HEK293 (cell line): ENCODE measurements around the gene CAMK2G.

Experiments
- BCL11A ChIP-seq: fragments of 450-650 bp; formaldehyde crosslinking; IDR thresholded peaks from 2 replicates; pipeline ENCODE4 v1.5.1; 2016; ENCODE audit warnings: low read depth, missing biosample characterization, missing genetic modification characterization
- KLF16 ChIP-seq: fragments of 450-650 bp; formaldehyde crosslinking; IDR thresholded peaks from 2 replicates; pipeline ENCODE4 v1.5.1; 2017; ENCODE audit warnings: missing biosample characterization, missing genetic modification characterization
- MEIS1 ChIP-seq: sonication (generic); formaldehyde crosslinking; IDR thresholded peaks from 2 replicates; pipeline ENCODE4 v1.8.1; 2022; ENCODE audit warnings: missing genetic modification reagents, mild to moderate bottlenecking, borderline replicate concordance
- PRDM4 ChIP-seq: fragments of 450-650 bp; formaldehyde crosslinking; IDR thresholded peaks from 2 replicates; pipeline ENCODE4 v1.5.1; 2017; ENCODE audit warnings: missing biosample characterization, missing genetic modification characterization
- REST ChIP-seq: fragments of 450-650 bp; formaldehyde crosslinking; IDR thresholded peaks from 2 replicates; pipeline ENCODE4 v1.5.1; 2016; ENCODE audit warnings: missing biosample characterization, missing genetic modification characterization
- SP3 ChIP-seq: fragments of 450-650 bp; formaldehyde crosslinking; IDR thresholded peaks from 2 replicates; pipeline ENCODE4 v1.5.1; 2016; ENCODE audit warnings: missing biosample characterization, missing genetic modification characterization
- WT1 ChIP-seq: fragments of 450-650 bp; formaldehyde crosslinking; IDR thresholded peaks from 2 replicates; pipeline ENCODE4 v1.5.1; 2016; ENCODE audit warnings: missing biosample characterization, missing genetic modification characterization
- YY1 ChIP-seq: fragments of 450-650 bp; formaldehyde crosslinking; IDR thresholded peaks from 2 replicates; pipeline ENCODE4 v1.5.1; 2018; ENCODE audit warnings: missing biosample characterization, missing genetic modification characterization
- YY2 ChIP-seq: fragments of 450-650 bp; formaldehyde crosslinking; IDR thresholded peaks from 2 replicates; pipeline ENCODE4 v1.5.1; 2016; ENCODE audit warnings: missing biosample characterization, missing genetic modification characterization
- ZBTB17 ChIP-seq: fragments of 450-650 bp; formaldehyde crosslinking; IDR thresholded peaks from 2 replicates; pipeline ENCODE4 v1.5.1; 2016; ENCODE audit warnings: missing biosample characterization, missing genetic modification characterization
- ZBTB21 ChIP-seq: fragments of 450-650 bp; formaldehyde crosslinking; IDR thresholded peaks from 2 replicates; pipeline ENCODE4 v1.5.1; 2017; ENCODE audit warnings: missing biosample characterization, missing genetic modification characterization
- ZBTB6 ChIP-seq: fragments of 450-650 bp; formaldehyde crosslinking; IDR thresholded peaks from 2 replicates; pipeline ENCODE4 v1.5.1; 2017; ENCODE audit warnings: missing biosample characterization, missing genetic modification characterization
- ZNF202 ChIP-seq: fragments of 450-650 bp; formaldehyde crosslinking; IDR thresholded peaks from 2 replicates; pipeline ENCODE4 v1.5.1; 2016; ENCODE audit warnings: missing biosample characterization, missing genetic modification characterization, borderline replicate concordance
- ZNF24 ChIP-seq: fragments of 450-650 bp; formaldehyde crosslinking; IDR thresholded peaks from 2 replicates; pipeline ENCODE4 v1.5.1; 2016; ENCODE audit warnings: missing biosample characterization, missing genetic modification characterization
- ZNF335 ChIP-seq: fragments of 450-650 bp; formaldehyde crosslinking; conservative IDR thresholded peaks from 2 replicates; pipeline ENCODE4 v1.5.1; 2016; ENCODE audit warnings: missing biosample characterization, missing genetic modification characterization
- ZNF394 ChIP-seq: fragments of 450-650 bp; formaldehyde crosslinking; IDR thresholded peaks from 2 replicates; pipeline ENCODE4 v1.5.1; 2016; ENCODE audit warnings: missing biosample characterization, missing genetic modification characterization, mild to moderate bottlenecking, moderate library complexity, borderline replicate concordance
- ZNF404 ChIP-seq: fragments of 450-650 bp; formaldehyde crosslinking; IDR thresholded peaks from 2 replicates; pipeline ENCODE4 v1.5.1; 2017; ENCODE audit warnings: missing biosample characterization, missing genetic modification characterization
- ZNF423 ChIP-seq: fragments of 450-650 bp; formaldehyde crosslinking; IDR thresholded peaks from 2 replicates; pipeline ENCODE4 v1.5.1; 2016; ENCODE audit warnings: missing biosample characterization, missing genetic modification characterization
- ZNF426 ChIP-seq: fragments of 450-650 bp; formaldehyde crosslinking; IDR thresholded peaks from 2 replicates; pipeline ENCODE4 v1.5.1; 2017; ENCODE audit warnings: missing biosample characterization, missing genetic modification characterization, mild to moderate bottlenecking, inconsistent platforms, moderate library complexity
- ZNF501 ChIP-seq: fragments of 450-650 bp; formaldehyde crosslinking; IDR thresholded peaks from 2 replicates; pipeline ENCODE4 v1.5.1; 2016; ENCODE audit warnings: missing biosample characterization, missing genetic modification characterization
- ZNF510 ChIP-seq: fragments of 450-650 bp; formaldehyde crosslinking; IDR thresholded peaks from 2 replicates; pipeline ENCODE4 v1.5.1; 2018; ENCODE audit warnings: mild to moderate bottlenecking, missing genetic modification characterization, missing biosample characterization; ENCODE audit not compliant: insufficient replicate concordance
- ZNF521 ChIP-seq: fragments of 450-650 bp; formaldehyde crosslinking; IDR thresholded peaks from 2 replicates; pipeline ENCODE4 v1.5.1; 2017; ENCODE audit warnings: missing biosample characterization, mild to moderate bottlenecking, missing genetic modification characterization
- ZNF548 ChIP-seq: fragments of 450-650 bp; formaldehyde crosslinking; IDR thresholded peaks from 2 replicates; pipeline ENCODE4 v1.5.1; 2016; ENCODE audit warnings: missing biosample characterization, missing genetic modification characterization
- ZNF580 ChIP-seq: fragments of 450-650 bp; formaldehyde crosslinking; IDR thresholded peaks from 2 replicates; pipeline ENCODE4 v1.5.1; 2016; ENCODE audit warnings: missing biosample characterization, missing genetic modification characterization
- ZNF610 ChIP-seq: fragments of 450-650 bp; formaldehyde crosslinking; IDR thresholded peaks from 2 replicates; pipeline ENCODE4 v1.5.1; 2016; ENCODE audit warnings: missing biosample characterization, missing genetic modification characterization, borderline replicate concordance
- ZNF645 ChIP-seq: fragments of 450-650 bp; formaldehyde crosslinking; IDR thresholded peaks from 2 replicates; pipeline ENCODE4; 2016; ENCODE audit warnings: missing biosample characterization, missing genetic modification characterization
- ZNF654 ChIP-seq: fragments of 450-650 bp; formaldehyde crosslinking; IDR thresholded peaks from 2 replicates; pipeline ENCODE4 v1.5.1; 2016; ENCODE audit warnings: low read depth, missing biosample characterization, missing genetic modification characterization
- ZNF704 ChIP-seq: fragments of 450-650 bp; formaldehyde crosslinking; IDR thresholded peaks from 2 replicates; pipeline ENCODE4 v1.5.1; 2016; ENCODE audit warnings: missing biosample characterization, missing genetic modification characterization
- ZNF707 ChIP-seq: fragments of 450-650 bp; formaldehyde crosslinking; IDR thresholded peaks from 2 replicates; pipeline ENCODE4 v1.5.1; 2016; ENCODE audit warnings: missing biosample characterization, missing genetic modification characterization
- ZNF768 ChIP-seq: fragments of 450-650 bp; formaldehyde crosslinking; IDR thresholded peaks from 2 replicates; pipeline ENCODE4 v1.5.1; 2018; ENCODE audit warnings: missing biosample characterization, mild to moderate bottlenecking, missing genetic modification characterization
- ZSCAN16 ChIP-seq: fragments of 450-650 bp; formaldehyde crosslinking; IDR thresholded peaks from 2 replicates; pipeline ENCODE4 v1.5.1; 2016; ENCODE audit warnings: missing biosample characterization, missing genetic modification characterization
- ZSCAN30 ChIP-seq: fragments of 450-650 bp; IDR thresholded peaks from 2 replicates; pipeline ENCODE4 v1.5.1; 2018; ENCODE audit warnings: missing biosample characterization, mild to moderate bottlenecking, missing genetic modification characterization, moderate library complexity

The CAMK2G gene

GRCh38 chr10:73785211-73785720, 89.1 kb downstream of the CAMK2G start, which contains the start of gene ZSWIM8 (continued):
- TF ChIP-seq ZNF645 (tag by site-specific recombination) (no peak), ZNF202 (tag by site-specific recombination) (no peak), ZNF394 (peak; percentile 56; the same call in 1 of the 2 replicates), ZNF548 (tag by site-specific recombination) (no peak), BCL11A (tag by site-specific recombination) (0 out of 2 replicates have a peak, but pooled peaks have one; percentile 33), ZNF704 (no peak), ZNF510 (tag by site-specific recombination) (no peak), KLF16 (peak; percentile 77; the same call in 1 of the 2 replicates), ZNF707 (tag by site-specific recombination) (no peak), ZSCAN30 (tag by site-specific recombination) (0 out of 2 replicates have a peak, but pooled peaks have one; percentile 17), ZNF423 (no peak), REST (tag by site-specific recombination) (peak; percentile 15; the same call in 1 of the 2 replicates), ZNF521 (tag by site-specific recombination) (no peak), SP3 (tag by site-specific recombination) (peak; percentile 78), ZNF768 (no peak), YY1 (tag by site-specific recombination) (peak; percentile 93), ZBTB6 (tag by site-specific recombination) (peak; percentile 50; the same call in 1 of the 2 replicates), ZNF580 (tag by site-specific recombination) (peak; percentile 83), MEIS1 (CRISPR knock-in tag) (no peak), YY2 (tag by site-specific recombination) (peak; percentile 86), ZNF501 (peak; percentile 25; the same call in 1 of the 2 replicates), ZNF24 (tag by site-specific recombination) (peak; percentile 53; the same call in 1 of the 2 replicates), ZBTB21 (tag by site-specific recombination) (peak; percentile 68; the same call in 1 of the 2 replicates), ZNF654 (no peak), ZNF404 (tag by site-specific recombination) (no peak), ZNF426 (tag by site-specific recombination) (no peak), PRDM4 (tag by site-specific recombination) (no peak), ZBTB17 (tag by site-specific recombination) (peak; percentile 99), WT1 (peak; percentile 42; the same call in 1 of the 2 replicates), ZSCAN16 (tag by site-specific recombination) (no peak), ZNF610 (tag by site-specific recombination) (peak; percentile 72; the same call in 1 of the 2 replicates), ZNF335 (tag by site-specific recombination) (peak; percentile 99)
